Measurements from ENCODE around the gene GALNT16.
A peak's percentile ranks its signal among the peaks of the same experiment; 100 is the strongest.
"Not testable (repeated sequence)": the region's sequence is repeated elsewhere in the genome, so short reads cannot be mapped to it uniquely, and the experiment has no call there.

GALNT16 gene

GRCh38 chr14:69363964-69364363 lies 104.0 kb downstream of the GALNT16 start:
- DNase-seq (ENCODE audit: low spot score): no peak

- no peak for DNase-seq (ENCODE audit: low spot score)
Measured at GRCh38 chr14:69364378-69364777, 104.4 kb downstream of the GALNT16 start.

GRCh38 chr14:69366069-69366468 lies 106.1 kb downstream of the GALNT16 start:
- no peak for DNase-seq (ENCODE audit: low spot score)

GRCh38 chr14:69366761-69367160 lies 106.8 kb downstream of the GALNT16 start:
- DNase-seq (ENCODE audit: low spot score): no peak

GRCh38 chr14:69368381-69368780 lies 108.4 kb downstream of the GALNT16 start:
- no peak for DNase-seq (ENCODE audit: low spot score)

- no peak for DNase-seq (ENCODE audit: low spot score)
Measured at GRCh38 chr14:69370061-69370460, 110.1 kb downstream of the GALNT16 start.

- no peak for DNase-seq (ENCODE audit: low spot score)
Measured at GRCh38 chr14:69372146-69372545, 112.2 kb downstream of the GALNT16 start.

GRCh38 chr14:69373104-69373503 lies 113.1 kb downstream of the GALNT16 start:
- DNase-seq (ENCODE audit: low spot score): no peak

GRCh38 chr14:69374235-69374634 lies 114.3 kb downstream of the GALNT16 start:
- no peak for DNase-seq (ENCODE audit: low spot score)

GRCh38 chr14:69375182-69375581 lies 115.2 kb downstream of the GALNT16 start:
- DNase-seq (ENCODE audit: low spot score): no peak

GRCh38 chr14:69375722-69376121 lies 115.8 kb downstream of the GALNT16 start:
- DNase-seq (ENCODE audit: low spot score): no peak

- no peak for DNase-seq (ENCODE audit: low spot score)
Measured at GRCh38 chr14:69376439-69376838, 116.5 kb downstream of the GALNT16 start.

GRCh38 chr14:69378274-69378673 lies 118.3 kb downstream of the GALNT16 start:
- DNase-seq (ENCODE audit: low spot score): no peak

- DNase-seq (ENCODE audit: low spot score): no peak
Measured at GRCh38 chr14:69387311-69387710, 127.4 kb downstream of the GALNT16 start.

GRCh38 chr14:69391400-69391799 lies 131.4 kb downstream of the GALNT16 start:
- not testable (repeated sequence) for DNase-seq (ENCODE audit: low spot score)

- DNase-seq (ENCODE audit: low spot score): no peak
Measured at GRCh38 chr14:69392481-69392880, 132.5 kb downstream of the GALNT16 start.

- no peak for DNase-seq (ENCODE audit: low spot score)
Measured at GRCh38 chr14:69395929-69396328, 136.0 kb downstream of the GALNT16 start.

- DNase-seq (ENCODE audit: low spot score): peak; percentile 95
Measured at GRCh38 chr14:69398053-69398817, 138.3 kb downstream of the GALNT16 start, which contains the start of the genes ERH and SLC39A9. TSS of gene ERH (minus strand) at chr14:69398299. CDS start at chr14:69398233, 66 bp downstream. TSS of gene SLC39A9 (plus strand) at chr14:69398692. CDS start at chr14:69399370, 678 bp downstream.

GRCh38 chr14:69398818-69399210 lies 138.9 kb downstream of the GALNT16 start:
- DNase-seq (ENCODE audit: low spot score): no peak

- DNase-seq (ENCODE audit: low spot score): no peak
Measured at GRCh38 chr14:69399750-69400149, 139.8 kb downstream of the GALNT16 start.

- no peak for DNase-seq (ENCODE audit: low spot score)
Measured at GRCh38 chr14:69400154-69400553, 140.2 kb downstream of the GALNT16 start.

GRCh38 chr14:69401841-69402240 lies 141.9 kb downstream of the GALNT16 start:
- no peak for DNase-seq (ENCODE audit: low spot score)

GRCh38 chr14:69404478-69404877 lies 144.5 kb downstream of the GALNT16 start:
- no peak for DNase-seq (ENCODE audit: low spot score)

GRCh38 chr14:69404883-69405282 lies 144.9 kb downstream of the GALNT16 start:
- no peak for DNase-seq (ENCODE audit: low spot score)

All from CD4-positive, alpha-beta T cell treated with Interleukin-15 for 4 hours (primary cell).